Bronchus fibroblast of lung (primary cell): Measurements from ENCODE around the gene DHRS7. TPM values are rescaled to one million over a fixed set of nuclear protein-coding genes. Genes with fewer than 3 reads are reported as not detected.

Source experiments
- total RNA-seq: library from RNA; depleted of rRNA; stranded (reverse); fragments of >200 nt; gene quantifications from 2 replicates; pipeline ENCODE4 v1.2.3, GENCODE V29; 2015

The DHRS7 gene, protein sequence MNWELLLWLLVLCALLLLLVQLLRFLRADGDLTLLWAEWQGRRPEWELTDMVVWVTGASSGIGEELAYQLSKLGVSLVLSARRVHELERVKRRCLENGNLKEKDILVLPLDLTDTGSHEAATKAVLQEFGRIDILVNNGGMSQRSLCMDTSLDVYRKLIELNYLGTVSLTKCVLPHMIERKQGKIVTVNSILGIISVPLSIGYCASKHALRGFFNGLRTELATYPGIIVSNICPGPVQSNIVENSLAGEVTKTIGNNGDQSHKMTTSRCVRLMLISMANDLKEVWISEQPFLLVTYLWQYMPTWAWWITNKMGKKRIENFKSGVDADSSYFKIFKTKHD
- 33.0 and 44.0 TPM in 2 replicates for total RNA-seq

DNA sequence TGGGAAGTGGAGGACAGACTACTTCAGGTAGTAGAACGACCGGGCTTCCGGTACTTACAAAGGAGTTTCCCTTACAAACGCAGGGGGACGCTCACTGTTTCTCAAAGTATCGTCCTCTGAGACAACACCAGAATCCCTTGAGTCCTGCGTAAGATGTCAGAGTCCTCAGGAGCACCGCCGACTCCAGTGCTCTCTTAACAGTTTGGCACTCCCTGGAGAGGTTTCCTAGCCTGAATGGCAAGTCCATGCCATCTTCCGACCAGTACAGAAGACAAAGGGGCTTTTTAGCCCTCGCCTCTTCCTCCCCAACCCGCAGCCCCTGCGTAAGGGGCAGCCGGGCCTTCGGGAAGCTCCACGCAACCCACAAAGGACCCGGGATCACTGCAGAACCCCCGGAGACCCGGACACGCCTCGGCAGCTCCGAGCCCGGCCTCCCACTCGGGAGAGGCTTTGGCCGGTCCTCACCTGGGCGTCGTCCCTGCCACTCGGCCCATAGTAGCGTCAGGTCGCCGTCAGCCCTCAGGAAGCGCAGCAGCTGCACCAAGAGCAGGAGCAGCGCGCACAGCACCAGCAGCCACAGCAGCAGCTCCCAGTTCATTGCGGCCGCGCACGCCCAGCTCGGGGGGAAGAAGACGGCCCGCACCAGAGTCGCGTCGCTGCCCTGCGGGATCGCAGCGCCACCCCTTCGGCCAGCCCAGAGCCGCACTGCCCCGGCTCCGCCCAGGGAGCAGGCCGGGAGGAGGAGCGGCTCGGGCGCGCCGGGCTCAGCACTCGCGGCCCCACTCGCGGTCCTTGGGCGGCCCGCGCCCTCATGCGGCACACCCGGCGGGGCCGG is at the start of gene DHRS7:
DHRS7 (minus strand) TSS at position 687 of the 835 bp plus-strand sequence; CDS start at position 598, 89 bp downstream.

Other genes with a start within 250 kb of the DHRS7 start
- not detected in 2 replicates for gene LRRC9, start 245.3 kb downstream of the DHRS7 start, total RNA-seq
- 45.0 and 53.8 TPM in 2 replicates for gene PCNX4, start 73.5 kb downstream of the DHRS7 start, total RNA-seq
- 7.9 and 11.1 TPM in 2 replicates for gene PPM1A, start 83.8 kb upstream of the DHRS7 start, total RNA-seq